ENCODE measurements around the gene GRK3. TPM values are rescaled to one million over a fixed set of nuclear protein-coding genes. Genes with fewer than 3 reads are reported as not detected.

Gene GRK3
- total and polyA plus RNA-seq, 10 of the 15 experiments (the other 5 are each of a cell fraction or from before 2014, with no cell fraction given) = 3.1 to 35.1 (median 14.7) TPM

DNA sequence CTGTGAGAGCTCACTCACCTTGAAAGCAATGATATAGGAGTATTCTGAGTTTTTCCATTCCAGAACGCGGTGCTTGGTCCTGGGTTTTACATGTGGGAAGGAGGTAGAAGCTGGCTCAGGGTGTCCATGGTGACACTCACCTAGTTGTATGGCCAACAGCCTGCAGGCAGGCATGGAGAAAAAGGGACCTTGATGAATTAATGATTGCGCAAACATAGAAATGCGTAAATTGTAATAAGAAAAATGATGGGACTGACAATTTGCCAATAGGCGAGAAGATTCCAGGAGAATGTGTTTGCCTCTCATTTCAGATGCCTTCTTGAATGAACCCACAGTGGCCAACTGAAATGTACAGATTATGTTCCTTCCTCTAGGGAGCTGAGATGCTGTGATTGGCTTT is 124.2 kb downstream of the GRK3 start:
- no peak for FAIRE-seq
- WGBS (ENCODE audit: insufficient coverage, insufficient replicate concordance, low lambda C conversion rate, missing lambda C conversion rate) = 99% methylated on average over 5 of the region's 5 CpGs
- Histone ChIP-seq H2AFZ (ENCODE audit: control insufficient read depth, low read depth, low read length) (no peak overlapping the region), H3K4me3 (no peak overlapping the region), H3K27ac (ENCODE audit: control insufficient read depth, insufficient read depth) (no peak overlapping the region), H4K20me1 (ENCODE audit: control insufficient read depth, insufficient read depth) (no peaks in the 10 kb centered on the region), H3K27me3 (replicated peaks in 1 of 2; ENCODE audit: control insufficient read depth in 2 of 2, insufficient read depth in 2 of 2, low read length in 1 of 2) (no peaks in the 10 kb centered on the region), H3K9me3 (replicated peaks; ENCODE audit: control insufficient read depth, insufficient read depth, low read length) (no peaks in the 10 kb centered on the region), H3K9ac (ENCODE audit: control insufficient read depth, insufficient read depth, low read length) (no peak overlapping the region), H3K36me3 (ENCODE audit: control insufficient read depth in 2 of 2, insufficient read depth in 2 of 2, low read length in 1 of 2) (peaks cover 6 to 26% of the 10 kb centered on the region in 2 experiments; a peak in 3 of 4 replicates), H3K4me1 (ENCODE audit: control insufficient read depth, insufficient read depth, low read length) (no peaks in the 10 kb centered on the region), H3K4me2 (ENCODE audit: control insufficient read depth, insufficient read depth) (no peak overlapping the region), H3K79me2 (ENCODE audit: control insufficient read depth, insufficient read depth, low read length) (no peaks in the 10 kb centered on the region)
- no peak for DNase-seq (ENCODE audit: low read depth, low spot score)
- ChIA-PET SMC1A (ENCODE audit: uncharacterized antibody, unreplicated experiment) (interaction anchor here (0.9 to 2.0 kb wide), 4 partner anchors 10 to 145 kb away, joined by 3 to 7 read pairs (median 6); no protein-coding TSS in a partner anchor), RAD21 (ENCODE audit: unreplicated experiment) (interaction anchor here (0.6 kb wide), 1 partner anchor 249 kb away, joined by 3 read pairs; no protein-coding TSS in a partner anchor), CTCF (interaction anchor here (2.5 kb wide), 1 partner anchor 144 kb away, joined by 8 read pairs; no protein-coding TSS in a partner anchor), POLR2A (interaction anchor here (0.7 to 0.8 kb wide), 2 partner anchors 13 to 145 kb away, joined by 3 read pairs; no protein-coding TSS in a partner anchor)
- no peak for ATAC-seq
- intact Hi-C loops (cut with micrococcal nuclease; ENCODE audit: unreplicated experiment) (no loop called here), in situ Hi-C loops (cut with MboI) (no loop called here)
- TF ChIP-seq TBL1XR1 (IDR thresholded peaks at IDR 0.05; ENCODE audit: low read depth, low read length) (no peak), SUZ12 (IDR thresholded peaks at IDR 0.05; ENCODE audit: unreplicated experiment) (no peak)
- TF ChIP-seq, protein P1, sequence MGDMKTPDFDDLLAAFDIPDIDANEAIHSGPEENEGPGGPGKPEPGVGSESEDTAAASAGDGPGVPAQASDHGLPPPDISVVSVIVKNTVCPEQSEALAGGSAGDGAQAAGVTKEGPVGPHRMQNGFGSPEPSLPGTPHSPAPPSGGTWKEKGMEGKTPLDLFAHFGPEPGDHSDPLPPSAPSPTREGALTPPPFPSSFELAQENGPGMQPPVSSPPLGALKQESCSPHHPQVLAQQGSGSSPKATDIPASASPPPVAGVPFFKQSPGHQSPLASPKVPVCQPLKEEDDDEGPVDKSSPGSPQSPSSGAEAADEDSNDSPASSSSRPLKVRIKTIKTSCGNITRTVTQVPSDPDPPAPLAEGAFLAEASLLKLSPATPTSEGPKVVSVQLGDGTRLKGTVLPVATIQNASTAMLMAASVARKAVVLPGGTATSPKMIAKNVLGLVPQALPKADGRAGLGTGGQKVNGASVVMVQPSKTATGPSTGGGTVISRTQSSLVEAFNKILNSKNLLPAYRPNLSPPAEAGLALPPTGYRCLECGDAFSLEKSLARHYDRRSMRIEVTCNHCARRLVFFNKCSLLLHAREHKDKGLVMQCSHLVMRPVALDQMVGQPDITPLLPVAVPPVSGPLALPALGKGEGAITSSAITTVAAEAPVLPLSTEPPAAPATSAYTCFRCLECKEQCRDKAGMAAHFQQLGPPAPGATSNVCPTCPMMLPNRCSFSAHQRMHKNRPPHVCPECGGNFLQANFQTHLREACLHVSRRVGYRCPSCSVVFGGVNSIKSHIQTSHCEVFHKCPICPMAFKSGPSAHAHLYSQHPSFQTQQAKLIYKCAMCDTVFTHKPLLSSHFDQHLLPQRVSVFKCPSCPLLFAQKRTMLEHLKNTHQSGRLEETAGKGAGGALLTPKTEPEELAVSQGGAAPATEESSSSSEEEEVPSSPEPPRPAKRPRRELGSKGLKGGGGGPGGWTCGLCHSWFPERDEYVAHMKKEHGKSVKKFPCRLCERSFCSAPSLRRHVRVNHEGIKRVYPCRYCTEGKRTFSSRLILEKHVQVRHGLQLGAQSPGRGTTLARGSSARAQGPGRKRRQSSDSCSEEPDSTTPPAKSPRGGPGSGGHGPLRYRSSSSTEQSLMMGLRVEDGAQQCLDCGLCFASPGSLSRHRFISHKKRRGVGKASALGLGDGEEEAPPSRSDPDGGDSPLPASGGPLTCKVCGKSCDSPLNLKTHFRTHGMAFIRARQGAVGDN (IDR thresholded peaks at IDR 0.05) = no peak
- BruUV-seq (replicated peaks) = no TSS peak

All from GM12878 (cell line).